NCI-H2171 treated with DMSO at 0.1 percent for 48 hours (cell line): ENCODE measurements around the gene CTRL.
"Not testable (repeated sequence)": the region's sequence is repeated elsewhere in the genome, so short reads cannot be mapped to it uniquely, and the experiment has no call there.

Experiments used
- DNase-seq: peaks from one replicate; lab custom pipeline; 2025; lab: John Stamatoyannopoulos, UW

Gene CTRL

DNA sequence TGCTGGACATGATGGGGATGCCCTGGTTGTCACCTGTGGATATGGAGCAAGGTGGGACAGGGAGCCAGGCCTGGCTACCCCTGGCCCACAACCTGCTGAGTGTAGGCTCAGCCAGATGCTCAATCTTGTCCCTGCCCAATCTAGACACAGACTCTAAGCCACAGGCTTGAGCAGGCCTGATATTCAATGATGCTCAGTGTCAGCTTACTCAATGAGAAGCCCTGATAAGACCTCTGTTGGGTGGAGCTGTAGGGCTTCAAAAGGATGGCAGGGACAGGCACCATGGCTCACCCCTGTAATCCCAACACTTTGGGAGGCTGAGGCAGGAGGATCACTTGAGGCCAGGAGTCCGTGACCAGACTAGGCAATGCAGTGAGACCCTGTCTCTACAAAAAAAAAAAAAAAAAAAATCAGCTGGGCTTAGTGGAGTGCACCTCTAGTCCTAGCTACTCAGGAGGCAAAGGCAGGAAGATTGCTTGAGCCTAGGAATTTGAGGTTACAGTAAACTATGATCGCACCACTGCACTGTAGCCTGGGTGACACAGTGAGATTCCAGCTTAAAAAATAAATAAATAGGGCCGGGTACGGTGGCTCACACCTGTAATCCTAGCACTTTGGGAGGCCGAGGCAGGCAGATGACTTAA lies 8.9 kb upstream of the CTRL start:
- no peak for DNase-seq

DNA sequence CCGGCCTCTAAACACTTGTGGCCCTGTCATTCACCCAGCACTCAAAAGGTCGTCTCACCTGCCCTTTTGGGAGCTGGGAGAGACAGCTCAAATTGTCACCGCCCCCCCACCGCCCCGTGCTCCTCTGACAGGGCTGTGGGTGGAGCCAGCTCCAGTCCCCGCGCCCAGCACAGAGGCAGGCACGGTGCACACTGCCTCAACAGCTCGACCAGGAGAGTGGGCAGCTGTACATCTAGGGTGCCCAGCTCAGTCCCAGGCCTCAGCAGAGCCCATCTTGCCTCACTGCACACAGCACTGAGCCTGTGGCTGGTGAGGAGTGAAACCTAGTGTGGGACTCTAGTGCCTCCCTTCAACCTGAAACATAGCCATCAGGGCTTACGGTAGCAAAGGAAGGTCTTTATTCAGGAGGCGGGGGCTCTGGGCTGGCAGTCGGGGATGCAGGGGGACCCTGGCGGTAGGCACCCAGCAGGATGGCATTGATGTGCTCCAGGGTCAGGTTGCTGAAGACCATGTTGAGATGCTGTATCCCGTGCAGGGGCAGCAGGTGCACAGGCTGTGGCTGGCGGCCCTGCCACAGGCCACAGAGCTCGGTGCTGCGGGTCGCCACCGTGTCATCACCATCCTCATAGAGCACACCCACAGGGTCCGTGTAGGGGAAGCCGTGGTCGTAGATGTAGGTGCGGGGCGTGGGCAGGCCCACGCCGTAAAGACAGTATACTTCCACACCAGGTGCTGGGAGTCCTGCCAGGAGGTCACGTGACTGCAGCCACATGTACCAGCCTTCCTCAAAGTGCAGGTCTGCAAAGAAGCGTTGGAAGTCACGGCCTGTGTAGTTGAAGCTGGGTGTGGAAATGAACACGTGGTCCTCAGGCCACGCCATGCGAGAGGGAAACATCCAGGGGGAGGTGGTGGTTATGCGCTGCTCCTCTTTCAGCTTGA lies 8.1 kb upstream of the CTRL start:
- DNase-seq: no peak

DNA sequence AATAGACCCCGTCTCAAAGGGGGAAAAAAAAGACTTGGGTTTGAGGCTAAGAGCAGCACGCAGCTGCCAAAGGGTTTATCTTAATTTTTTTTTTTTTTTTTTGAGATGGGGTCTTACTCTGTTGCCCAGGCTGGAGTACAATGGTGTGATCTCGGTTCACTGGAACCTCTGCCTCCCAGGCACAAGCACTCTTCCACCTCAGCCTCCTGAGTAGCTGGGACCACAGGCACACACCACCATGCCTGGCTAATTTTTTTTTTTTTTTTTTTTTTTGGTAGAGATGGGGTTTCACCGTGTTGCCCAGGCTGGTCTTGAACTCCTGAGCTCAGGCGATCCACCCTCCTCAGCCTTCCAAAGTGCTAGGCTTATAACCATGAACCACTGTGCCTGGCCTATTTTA lies 6.1 kb upstream of the CTRL start:
- not testable (repeated sequence) for DNase-seq

DNA sequence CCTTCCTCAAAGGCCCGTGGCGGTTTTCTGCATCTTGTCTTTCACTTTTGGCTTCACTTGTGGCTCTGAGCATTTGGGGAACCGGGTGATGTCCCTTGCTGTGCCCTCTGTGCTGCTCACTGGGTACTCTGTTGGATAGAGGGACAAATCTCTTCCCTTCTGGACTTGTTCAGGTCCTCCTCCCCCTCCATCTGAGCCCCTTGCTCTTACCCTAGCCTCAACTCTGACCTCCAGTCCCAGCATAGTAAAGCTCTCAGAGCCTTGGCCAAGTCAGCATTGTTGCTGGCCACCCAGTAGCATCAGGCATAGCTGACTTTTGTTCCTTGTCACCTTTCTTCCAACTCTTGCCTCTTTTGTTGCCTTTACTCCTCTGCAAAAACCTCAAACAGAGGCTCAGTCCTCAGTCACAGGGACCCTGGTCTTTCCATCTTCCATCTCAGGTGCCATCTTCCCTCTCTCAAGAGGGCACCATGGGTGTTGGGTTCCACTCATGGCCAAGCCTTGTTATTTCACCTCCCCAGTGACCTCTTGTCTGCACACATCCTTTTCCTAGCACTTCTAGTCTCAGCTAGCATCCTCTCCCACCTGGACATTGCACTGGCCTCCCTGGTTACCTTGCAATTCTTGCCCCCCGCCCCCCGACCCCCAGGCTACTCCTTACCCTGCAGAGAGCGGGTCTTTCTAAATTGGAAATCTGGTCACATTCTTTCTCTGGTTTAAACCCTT lies 5.4 kb upstream of the CTRL start:
- no peak for DNase-seq

DNA sequence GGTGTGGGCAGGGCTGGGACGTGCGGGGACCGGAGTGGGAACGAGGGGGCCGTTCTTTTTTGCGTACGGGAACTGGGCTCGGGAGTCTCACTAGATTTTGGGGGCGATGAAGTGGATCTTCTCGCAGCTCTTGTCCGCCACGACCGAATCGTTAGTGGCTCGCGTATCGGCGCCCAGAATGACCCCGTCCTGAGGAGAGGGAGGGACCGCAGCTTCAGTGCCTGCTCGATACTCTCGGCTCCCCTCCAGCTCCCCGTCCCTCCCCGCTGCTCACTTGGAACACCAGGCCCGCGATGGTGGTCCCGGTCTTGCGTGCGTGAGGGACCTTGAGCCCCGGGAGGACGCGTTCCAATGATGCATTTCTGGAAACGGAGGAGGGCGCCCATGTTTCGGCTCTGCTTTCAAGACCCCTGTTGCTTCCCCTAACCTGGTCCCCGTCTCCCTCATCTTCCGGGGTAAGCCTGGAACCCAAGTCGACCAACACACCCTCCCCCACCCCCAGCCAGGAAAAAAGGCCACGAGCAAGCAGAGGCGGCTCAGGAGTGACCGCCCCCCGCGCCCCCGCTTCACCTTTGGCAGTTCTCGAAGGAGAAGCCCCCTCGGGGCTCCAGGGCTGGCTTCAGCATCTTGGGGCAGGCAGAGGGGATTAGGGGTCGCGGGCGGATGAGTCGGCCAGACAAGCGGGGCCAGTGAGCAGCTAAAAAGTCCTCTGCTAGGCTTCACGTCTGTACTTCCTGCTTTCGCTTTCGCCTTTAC lies 4.6 kb upstream of the CTRL start, which contains the start of gene PSMB10:
PSMB10 (minus strand) TSS at position 727 of the 756 bp plus-strand sequence; CDS start at position 626, 101 bp downstream.
- peak; percentile 49 for DNase-seq

DNA sequence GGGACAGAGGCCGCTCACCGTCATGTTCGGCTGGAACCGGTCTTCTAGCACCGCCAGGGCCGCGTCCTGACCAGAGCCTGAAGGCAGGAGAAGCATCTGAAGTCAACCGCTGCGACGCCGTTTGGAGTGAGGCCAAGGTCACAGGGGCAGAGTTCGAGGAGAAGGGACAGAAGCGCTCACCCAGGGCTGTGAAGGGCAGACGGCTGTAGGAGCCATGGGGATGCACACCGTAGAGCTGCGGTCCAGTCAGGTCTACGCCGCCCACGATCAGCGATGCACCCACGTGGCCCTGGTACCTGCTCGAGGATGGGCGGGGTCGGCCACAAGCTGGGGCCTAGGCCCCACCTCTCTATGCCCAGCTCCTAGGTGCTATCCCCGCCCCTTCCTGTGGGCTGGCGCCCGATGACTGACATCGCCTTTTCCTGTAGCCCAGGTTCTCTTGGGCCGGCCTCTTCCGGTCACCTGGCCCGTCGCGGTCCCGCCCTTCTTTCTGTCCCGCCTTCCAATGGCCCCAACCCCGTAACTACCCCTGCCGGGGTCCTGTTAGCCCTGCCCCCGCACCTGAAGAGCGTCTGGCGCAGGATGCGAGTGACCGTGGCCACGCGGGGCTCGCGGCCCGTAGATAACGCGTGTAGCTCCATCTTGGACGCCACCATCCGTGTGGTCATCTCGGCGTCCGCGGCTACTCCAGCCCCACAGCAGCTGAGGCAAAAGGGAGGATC lies 3.9 kb upstream of the CTRL start:
- peak; percentile 98 for DNase-seq

DNA sequence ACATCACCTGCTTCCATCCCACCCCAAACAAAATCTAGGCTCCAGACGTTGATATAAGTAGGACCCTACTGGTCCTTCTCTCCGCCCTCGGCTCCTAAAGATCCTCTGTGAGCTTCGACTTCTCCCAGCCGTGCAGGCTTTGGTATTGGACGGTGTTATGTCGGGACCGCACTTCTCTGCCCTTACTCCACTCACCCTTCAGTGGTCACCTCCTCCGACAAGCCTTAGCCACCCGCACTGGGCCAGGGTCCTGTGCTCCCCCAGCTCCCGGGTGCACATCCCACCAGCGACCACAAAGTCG lies 3.4 kb upstream of the CTRL start:
- no peak for DNase-seq

DNA sequence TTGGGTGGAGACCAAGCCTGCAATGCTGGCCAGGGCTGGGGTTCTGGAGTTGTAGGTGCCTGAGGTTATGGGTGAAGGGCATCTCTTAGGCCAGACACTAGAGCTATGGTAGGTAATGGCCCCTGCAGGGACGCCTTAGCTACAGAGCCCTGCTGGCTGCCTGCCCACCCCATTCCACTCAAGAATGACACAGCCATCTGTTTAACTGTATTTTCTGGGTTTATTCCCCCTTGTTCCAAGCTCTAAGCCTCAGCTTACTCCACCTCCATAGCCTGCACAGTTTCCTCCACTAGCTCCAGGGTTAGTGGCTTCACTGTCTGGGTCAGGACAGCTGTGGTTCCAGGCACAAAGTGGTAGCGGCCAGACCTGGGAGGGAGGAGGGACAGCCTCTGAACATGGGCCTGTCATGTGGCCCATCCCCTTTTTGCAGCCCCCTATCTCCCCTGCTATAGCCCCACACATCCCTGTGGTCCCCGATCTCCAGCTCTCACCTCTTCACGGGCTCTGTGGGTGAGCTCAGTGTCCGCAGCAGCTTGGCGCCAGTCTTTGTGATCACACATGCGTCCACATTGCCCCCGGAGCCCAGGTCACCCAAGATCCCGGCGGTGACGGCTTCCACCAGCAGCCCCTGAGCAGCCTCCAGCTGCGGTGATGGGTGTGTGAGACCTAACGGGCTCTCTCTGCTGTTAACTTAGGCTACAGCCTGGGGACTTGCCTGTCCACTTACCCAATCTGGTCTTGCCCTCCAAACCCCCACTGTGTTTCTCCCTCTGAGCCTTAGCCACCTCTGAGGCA lies 2.8 kb upstream of the CTRL start:
- peak; percentile 25 for DNase-seq

DNA sequence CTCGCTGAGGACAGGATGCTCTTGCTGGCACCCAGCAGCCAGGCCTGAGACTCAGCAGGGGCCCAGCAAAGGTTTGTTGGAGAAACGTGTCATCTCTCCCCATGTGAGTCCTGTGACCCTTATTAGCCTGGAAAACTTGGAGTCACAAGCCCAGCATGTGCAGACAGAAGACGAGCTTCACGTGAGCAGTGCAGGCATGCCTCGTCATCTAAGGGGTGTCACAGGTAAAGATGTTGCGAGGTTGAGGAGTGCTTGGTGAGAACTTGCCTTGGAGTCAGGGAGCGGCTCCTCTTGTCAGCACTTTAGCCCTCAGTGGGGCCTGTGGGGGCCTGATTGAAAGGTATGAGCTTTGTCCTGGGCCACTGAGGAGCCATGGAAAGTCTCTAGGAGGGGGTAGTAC lies 2.1 kb upstream of the CTRL start:
- no peak for DNase-seq

DNA sequence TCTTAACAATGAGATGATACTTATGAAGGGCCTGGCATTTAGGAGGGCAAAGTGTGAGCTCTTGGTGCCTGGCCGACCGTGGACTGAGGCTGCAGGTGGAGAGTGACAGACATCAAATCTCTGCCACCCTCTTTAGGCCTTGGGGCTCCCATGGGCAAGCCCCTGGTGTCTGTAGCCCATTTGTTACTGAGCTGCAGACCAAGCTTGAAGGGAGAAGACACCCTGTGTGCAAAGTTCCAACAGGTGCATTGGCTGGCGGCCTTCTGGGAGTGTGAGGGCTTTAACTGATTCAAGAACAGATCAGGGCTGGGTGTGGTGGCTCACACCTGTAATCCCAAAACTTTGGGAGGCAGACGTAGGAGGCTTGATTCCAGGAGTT lies 789 bp upstream of the CTRL start:
- no peak for DNase-seq

DNA sequence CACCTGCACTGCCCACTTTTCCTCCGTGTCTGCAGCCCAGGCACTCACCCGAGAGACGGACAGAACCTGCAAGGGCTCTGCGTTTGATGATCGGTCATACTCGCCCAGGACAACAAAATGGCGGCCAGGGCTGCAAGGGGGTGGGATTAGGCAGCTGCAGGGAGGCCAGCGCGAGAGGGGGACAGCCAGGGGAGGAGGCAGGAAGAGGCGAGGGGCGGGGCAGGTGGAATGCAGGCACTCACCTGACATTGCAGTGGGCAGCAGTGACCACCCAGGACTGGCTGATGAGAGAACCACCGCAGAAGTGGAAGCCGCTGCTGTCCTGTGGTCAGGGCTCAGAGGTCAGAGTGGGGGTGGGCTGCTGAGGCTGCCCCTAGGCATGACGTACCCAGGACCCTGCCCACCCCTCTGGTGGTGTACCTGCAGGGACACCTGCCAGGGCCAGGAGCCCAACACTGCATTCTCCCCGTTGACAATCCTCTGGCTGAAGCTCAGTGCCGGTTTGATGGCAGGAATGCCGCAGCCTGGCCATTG lies 917 bp downstream of the CTRL start:
- no peak for DNase-seq

DNA sequence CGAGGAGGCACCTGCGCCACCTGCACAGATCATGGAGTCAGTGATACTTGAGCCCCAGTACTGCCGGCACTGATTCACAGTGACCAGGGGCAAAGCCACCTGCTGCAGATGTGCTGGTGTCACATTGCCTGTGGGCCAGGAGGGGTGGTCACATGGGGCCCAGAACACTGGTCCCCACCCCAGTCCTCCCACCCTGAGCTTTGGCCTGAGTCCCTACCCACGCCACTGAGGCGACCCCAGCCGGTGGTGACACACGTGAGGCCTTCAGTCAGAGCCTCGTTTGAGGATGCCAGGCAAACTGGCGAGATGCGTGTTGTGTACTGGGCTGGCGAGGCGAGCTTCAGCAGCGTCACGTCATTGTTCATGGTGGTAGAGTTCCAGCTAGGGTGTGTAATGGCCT lies 1.5 kb downstream of the CTRL start:
- no peak for DNase-seq

DNA sequence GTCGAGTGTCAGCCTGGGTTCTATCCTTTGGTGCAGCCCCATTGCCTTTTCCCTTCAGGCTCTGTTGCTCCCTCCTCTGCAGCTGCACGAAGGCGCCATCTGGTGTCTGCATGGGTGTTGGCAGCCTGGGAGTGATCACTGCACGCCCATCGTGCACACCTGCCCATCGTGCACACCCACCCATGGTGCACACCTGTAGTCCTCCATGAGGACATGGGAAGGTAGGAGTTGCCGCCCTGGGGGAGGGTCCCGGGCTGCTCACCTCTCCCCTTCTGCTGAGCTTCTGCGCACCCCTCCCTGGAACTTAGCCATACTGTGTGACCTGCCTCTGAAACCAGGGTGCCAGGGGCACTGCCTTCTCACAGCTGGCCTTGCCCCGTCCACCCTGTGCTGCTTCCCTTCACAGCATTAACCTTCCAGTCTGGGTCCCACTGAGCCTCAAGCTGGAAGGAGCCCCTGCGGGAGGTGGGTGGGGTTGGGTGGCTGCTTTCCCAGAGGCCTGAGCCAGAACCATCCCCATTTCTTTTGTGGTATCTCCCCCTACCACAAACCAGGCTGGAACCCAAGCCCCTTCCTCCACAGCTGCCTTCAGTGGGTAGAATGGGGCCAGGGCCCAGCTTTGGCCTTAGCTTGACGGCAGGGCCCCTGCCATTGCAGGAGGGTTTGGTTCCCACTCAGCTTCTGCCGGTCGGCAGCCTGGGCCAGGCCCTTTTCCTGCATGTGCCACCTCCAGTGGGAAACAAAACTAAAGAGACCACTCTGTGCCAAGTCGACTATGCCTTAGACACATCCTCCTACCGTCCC lies 2.9 kb downstream of the CTRL start:
- peak; percentile 70 for DNase-seq

DNA sequence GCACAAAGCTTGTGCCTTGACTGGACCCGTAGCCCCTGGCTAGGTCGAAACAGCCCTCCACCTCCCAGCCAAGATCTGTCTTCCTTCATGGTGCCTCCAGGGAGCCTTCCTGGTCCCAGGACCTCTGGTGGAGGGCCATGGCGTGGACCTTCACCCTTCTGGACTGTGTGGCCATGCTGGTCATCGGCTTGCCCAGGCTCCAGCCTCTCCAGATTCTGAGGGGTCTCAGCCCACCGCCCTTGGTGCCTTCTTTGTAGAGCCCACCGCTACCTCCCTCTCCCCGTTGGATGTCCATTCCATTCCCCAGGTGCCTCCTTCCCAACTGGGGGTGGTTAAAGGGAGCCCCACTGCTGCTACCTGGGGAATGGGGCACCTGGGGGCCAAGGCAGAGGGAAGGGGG lies 3.5 kb downstream of the CTRL start:
- DNase-seq: no peak

DNA sequence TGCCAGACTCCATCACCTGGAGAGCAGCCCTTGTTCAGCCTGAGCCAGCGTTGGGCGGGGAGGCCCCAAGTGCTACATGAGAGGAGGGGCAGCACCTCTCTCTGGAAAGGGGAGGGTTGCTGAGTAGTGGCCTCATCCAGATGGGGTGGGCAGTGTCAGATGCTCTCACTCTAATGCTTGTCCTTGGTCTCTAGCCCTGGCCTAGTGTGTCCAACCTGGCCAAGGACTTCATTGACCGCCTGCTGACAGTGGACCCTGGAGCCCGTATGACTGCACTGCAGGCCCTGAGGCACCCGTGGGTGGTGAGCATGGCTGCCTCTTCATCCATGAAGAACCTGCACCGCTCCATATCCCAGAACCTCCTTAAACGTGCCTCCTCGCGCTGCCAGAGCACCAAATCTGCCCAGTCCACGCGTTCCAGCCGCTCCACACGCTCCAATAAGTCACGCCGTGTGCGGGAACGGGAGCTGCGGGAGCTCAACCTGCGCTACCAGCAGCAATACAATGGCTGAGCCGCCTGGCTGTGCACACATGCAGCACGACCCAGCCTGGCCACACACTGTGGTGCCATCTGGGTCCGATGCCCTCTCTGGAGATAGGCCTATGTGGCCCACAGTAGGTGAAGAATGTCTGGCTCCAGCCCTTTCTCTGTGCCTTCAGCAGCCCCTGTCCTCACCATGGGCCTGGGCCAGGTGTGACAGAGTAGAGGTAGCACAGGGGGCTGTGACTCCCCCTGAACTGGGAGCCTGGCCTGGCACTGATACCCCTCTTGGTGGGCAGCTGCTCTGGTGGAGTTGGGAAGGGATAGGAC lies 4.3 kb downstream of the CTRL start:
- DNase-seq: no peak

DNA sequence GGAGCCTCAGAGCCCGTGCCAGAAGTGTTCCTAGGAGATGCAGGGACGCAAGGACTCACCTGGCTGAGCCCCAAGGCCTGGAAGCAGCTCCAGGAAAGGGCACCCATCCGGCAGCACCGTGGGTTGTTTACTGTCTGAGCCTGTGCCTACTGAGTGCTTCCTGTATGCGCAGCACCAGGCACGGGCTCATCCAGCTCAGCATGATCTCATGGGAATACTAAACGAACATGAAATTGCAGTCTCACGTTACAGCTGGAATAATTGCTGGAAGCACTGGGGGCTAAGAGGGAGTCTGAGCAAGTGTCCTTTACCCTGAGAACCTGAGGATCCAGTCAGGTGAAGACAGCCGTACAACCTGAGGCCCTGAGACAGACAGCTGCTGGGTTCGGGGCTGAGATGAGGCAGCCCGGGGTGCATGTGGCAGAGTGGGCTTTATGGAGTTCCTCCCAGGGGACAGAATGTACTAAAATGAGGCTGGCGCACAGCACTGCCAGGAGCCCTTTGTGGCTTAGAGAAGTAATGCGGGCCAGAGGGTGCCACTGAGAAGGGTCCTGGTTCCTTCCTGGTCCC lies 5.4 kb downstream of the CTRL start:
- DNase-seq: peak; percentile 98

DNA sequence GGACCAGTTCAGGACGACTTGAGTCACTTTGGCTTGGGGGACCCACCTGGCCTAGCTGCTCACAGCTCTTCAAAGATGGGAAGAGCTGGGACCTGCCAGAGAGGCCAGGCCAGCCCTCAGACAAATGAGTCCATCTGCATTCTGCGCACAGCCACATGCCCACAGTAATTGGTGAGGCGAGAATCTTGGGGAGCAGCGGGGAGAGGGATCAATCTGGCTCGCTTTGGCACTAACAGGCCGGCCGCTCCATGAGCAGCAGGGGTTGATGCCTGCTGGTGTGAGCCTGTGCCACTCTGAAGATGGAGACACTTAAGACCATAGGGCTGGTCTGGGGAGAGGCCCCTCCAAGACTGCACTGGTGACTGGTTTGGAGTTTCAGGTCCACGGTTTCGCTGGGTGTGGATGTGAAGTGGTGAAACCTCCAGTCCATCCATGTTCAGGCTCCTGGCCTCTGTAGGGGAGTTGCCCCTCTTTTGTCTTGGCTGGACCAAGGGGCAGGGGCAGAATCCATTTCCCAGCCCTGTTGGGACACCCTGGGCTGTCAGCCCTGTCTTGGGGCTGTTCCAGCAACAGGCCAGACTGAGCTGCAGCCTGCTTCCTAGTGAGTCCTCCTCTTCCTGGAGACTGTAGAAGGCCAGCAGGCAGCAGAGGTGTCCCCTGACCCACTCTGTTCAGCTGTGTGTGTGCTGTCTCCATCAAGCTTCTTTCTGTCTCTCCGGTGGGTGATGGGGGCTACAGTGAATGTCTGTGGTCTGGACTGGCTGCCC lies 7.3 kb downstream of the CTRL start:
- DNase-seq: no peak
